Cortex of kidney (tissue), 1 donor: Measurements from ENCODE around the gene FNDC3B.

ENCODE experiments used
- DNase-seq: peaks from one replicate; lab custom pipeline; 2025; lab: John Stamatoyannopoulos, UW

Gene FNDC3B

GRCh38 chr3:172286548-172287148 is 247.3 kb downstream of the FNDC3B start:
- DNase-seq, result no peak

GRCh38 chr3:172287937-172288477 is 248.6 kb downstream of the FNDC3B start:
- DNase-seq, result no peak

GRCh38 chr3:172288651-172289050 is 249.3 kb downstream of the FNDC3B start:
- no peak for DNase-seq

GRCh38 chr3:172289583-172289982 is 250.2 kb downstream of the FNDC3B start:
- no peak for DNase-seq

GRCh38 chr3:172290457-172290856 is 251.1 kb downstream of the FNDC3B start:
- DNase-seq, result no peak

GRCh38 chr3:172291650-172292049 is 252.3 kb downstream of the FNDC3B start:
- DNase-seq, result no peak

- DNase-seq, result no peak
These were observed 253.0 kb downstream of the FNDC3B start for GRCh38 chr3:172292422-172292821.

GRCh38 chr3:172293093-172293492 is 253.7 kb downstream of the FNDC3B start:
- DNase-seq, result no peak

GRCh38 chr3:172294223-172294806 is 254.9 kb downstream of the FNDC3B start:
- DNase-seq, result no peak

GRCh38 chr3:172296248-172296974 is 257.0 kb downstream of the FNDC3B start:
- no peak for DNase-seq

GRCh38 chr3:172296975-172297332 is 257.6 kb downstream of the FNDC3B start:
- DNase-seq, result no peak

GRCh38 chr3:172298247-172298646 is 258.9 kb downstream of the FNDC3B start:
- no peak for DNase-seq

GRCh38 chr3:172300187-172300586 is 260.8 kb downstream of the FNDC3B start:
- DNase-seq, result no peak

- DNase-seq, result no peak
These were observed 261.5 kb downstream of the FNDC3B start for GRCh38 chr3:172300862-172301261.

- no peak for DNase-seq
These were observed 262.8 kb downstream of the FNDC3B start for GRCh38 chr3:172302203-172302602.

GRCh38 chr3:172303181-172303580 is 263.8 kb downstream of the FNDC3B start:
- no peak for DNase-seq

GRCh38 chr3:172303941-172304558 is 264.7 kb downstream of the FNDC3B start:
- DNase-seq, result no peak

GRCh38 chr3:172305552-172305951 is 266.2 kb downstream of the FNDC3B start:
- no peak for DNase-seq

GRCh38 chr3:172305974-172306373 is 266.6 kb downstream of the FNDC3B start:
- DNase-seq, result no peak

GRCh38 chr3:172307141-172307560 is 267.8 kb downstream of the FNDC3B start:
- no peak for DNase-seq

GRCh38 chr3:172309059-172309458 is 269.7 kb downstream of the FNDC3B start:
- DNase-seq, result no peak

GRCh38 chr3:172309741-172310427 is 270.5 kb downstream of the FNDC3B start:
- DNase-seq, result no peak
